Measurements from ENCODE around the gene TBX18. TPM values are rescaled to one million over a fixed set of nuclear protein-coding genes. Genes with fewer than 3 reads are reported as not detected.

The TBX18 gene
- total and polyA plus RNA-seq, 4 donors, result 0.05 to 1.3 (median 0.21) TPM

DNA sequence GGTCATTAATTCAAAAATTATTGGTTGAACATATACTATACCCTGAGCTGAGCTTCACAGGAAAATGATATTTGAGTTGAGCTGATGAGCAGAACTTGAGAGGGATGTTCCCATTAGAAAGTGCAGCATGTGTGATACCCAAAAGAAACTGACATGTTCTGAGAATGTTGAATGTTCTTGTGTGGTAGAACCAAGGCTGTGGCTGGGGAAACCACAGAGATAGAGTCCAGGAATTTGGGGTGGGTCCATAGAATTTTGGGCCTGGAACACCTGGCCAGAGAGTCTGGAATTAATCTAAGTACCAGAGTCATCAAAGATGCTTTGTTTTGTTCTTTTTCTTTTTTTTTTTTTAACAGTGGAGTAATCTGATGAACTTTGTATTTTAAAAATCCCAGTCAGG, 88.7 kb downstream of the TBX18 start:
- no peak for ATAC-seq (ENCODE audit: insufficient read depth, low FRiP score)
- Histone ChIP-seq H3K27me3 (ENCODE audit: control insufficient read depth in 3 of 3, insufficient read depth in 3 of 3, low read length in 2 of 3) (no peaks in the 10 kb centered on the region), H3K4me3 (no peak overlapping the region), H3K4me1 (ENCODE audit: control insufficient read depth in 5 of 5, insufficient read depth in 5 of 5, low read length in 5 of 5) (no peaks in the 10 kb centered on the region), H3K36me3 (ENCODE audit: control insufficient read depth in 4 of 4, insufficient read depth in 4 of 4, low read length in 4 of 4) (no peaks in the 10 kb centered on the region), H3K9me3 (ENCODE audit: control insufficient read depth in 4 of 4, insufficient read depth in 3 of 4, low read length in 3 of 4) (no peaks in the 10 kb centered on the region), H3K27ac (ENCODE audit: low read depth in 1 of 2, low read length in 1 of 2) (no peak overlapping the region), H3K9ac (ENCODE audit: insufficient read depth in 1 of 2, low read length in 2 of 2) (no peak overlapping the region)
- DNase-seq, result no peak
- TF ChIP-seq, protein P1, sequence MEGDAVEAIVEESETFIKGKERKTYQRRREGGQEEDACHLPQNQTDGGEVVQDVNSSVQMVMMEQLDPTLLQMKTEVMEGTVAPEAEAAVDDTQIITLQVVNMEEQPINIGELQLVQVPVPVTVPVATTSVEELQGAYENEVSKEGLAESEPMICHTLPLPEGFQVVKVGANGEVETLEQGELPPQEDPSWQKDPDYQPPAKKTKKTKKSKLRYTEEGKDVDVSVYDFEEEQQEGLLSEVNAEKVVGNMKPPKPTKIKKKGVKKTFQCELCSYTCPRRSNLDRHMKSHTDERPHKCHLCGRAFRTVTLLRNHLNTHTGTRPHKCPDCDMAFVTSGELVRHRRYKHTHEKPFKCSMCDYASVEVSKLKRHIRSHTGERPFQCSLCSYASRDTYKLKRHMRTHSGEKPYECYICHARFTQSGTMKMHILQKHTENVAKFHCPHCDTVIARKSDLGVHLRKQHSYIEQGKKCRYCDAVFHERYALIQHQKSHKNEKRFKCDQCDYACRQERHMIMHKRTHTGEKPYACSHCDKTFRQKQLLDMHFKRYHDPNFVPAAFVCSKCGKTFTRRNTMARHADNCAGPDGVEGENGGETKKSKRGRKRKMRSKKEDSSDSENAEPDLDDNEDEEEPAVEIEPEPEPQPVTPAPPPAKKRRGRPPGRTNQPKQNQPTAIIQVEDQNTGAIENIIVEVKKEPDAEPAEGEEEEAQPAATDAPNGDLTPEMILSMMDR (IDR thresholded peaks at IDR 0.05; ENCODE audit: control extremely low read depth, extremely low read depth), result no peak

DNA sequence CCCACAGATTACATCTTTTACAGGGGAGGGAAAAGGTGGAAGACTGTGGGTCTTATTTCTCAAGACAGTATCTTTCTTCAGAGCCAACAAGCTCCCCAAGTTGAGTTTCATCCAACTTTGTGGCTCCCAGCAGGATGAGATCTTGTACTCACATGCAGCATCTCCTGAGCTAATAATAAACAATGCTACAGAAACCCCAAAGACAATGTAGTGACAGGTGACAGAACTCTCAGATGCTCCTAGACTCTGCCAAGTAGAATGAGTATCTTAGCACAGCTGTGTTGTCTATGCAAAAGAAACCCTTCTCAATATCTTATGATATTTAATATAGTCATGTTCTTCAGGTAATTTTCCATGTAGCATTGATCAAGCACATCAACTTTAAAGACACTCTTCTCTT, 90.0 kb downstream of the TBX18 start:
- Histone ChIP-seq H3K4me3 (no peak overlapping the region), H3K27ac (ENCODE audit: low read depth in 1 of 2, low read length in 1 of 2) (no peak overlapping the region), H3K9me3 (ENCODE audit: control insufficient read depth in 4 of 4, insufficient read depth in 3 of 4, low read length in 3 of 4) (no peaks in the 10 kb centered on the region), H3K4me1 (ENCODE audit: control insufficient read depth in 5 of 5, insufficient read depth in 5 of 5, low read length in 5 of 5) (no peaks in the 10 kb centered on the region), H3K9ac (ENCODE audit: insufficient read depth in 1 of 2, low read length in 2 of 2) (no peak overlapping the region), H3K27me3 (ENCODE audit: control insufficient read depth in 3 of 3, insufficient read depth in 3 of 3, low read length in 2 of 3) (no peaks in the 10 kb centered on the region), H3K36me3 (ENCODE audit: control insufficient read depth in 4 of 4, insufficient read depth in 4 of 4, low read length in 4 of 4) (no peaks in the 10 kb centered on the region)
- TF ChIP-seq, protein P1 (IDR thresholded peaks at IDR 0.05; ENCODE audit: control extremely low read depth, extremely low read depth), result no peak
- DNase-seq (no peak), ATAC-seq (ENCODE audit: insufficient read depth, low FRiP score) (no peak)

DNA sequence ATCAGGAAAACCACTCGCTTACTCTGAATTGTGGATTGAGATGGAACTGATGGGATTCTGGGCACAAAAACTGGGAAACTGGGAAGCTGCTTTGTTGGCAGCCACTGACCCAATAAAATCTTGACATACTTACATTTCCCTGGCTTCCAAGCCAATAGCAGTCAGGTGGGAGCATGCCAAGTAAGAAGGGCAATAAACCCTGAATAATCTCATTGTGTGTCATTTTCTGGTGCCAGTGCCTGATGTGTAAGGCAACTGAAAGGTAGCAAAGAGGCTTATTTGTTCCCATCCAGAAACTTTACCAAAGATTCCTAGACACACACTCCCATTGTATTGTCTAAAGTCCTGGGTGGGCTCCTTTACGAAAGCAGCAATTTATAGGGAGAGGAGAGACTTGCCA, 93.2 kb downstream of the TBX18 start:
- Histone ChIP-seq H3K4me3 (no peak overlapping the region), H3K4me1 (ENCODE audit: control insufficient read depth in 5 of 5, insufficient read depth in 5 of 5, low read length in 5 of 5) (peaks cover 0 to 3% (median 0%) of the 10 kb centered on the region in 5 donors)

DNA sequence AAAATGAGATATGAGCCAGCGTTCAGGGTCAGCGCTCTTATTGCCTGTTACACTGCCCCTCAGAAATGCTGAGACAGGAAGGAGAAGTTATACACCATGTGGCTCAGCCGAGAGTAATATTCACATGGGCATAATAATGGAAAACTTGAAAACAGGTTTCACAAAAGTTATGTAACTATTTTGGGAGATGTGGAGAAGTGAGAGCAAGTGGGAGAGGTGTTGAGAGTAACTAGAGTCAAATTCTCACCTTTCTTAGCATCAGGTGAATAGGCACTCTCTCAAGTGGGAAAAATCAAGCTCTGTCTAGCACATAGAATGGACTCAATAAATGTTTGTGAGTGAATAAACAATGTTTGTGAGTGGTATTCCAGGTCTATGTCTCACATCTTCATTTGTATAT, 94.5 kb downstream of the TBX18 start:
- no peak overlapping the region for H3K4me3 ChIP-seq
- 76 to 86% methylated on average over 3 of the region's 3 CpGs for WGBS, 2 donors
- DNase-seq, result no peak

More for the DNA sequence above, 93.2 kb downstream of the TBX18 start:
- ATAC-seq (ENCODE audit: insufficient read depth, low FRiP score), result no peak
- Histone ChIP-seq H3K27me3 (ENCODE audit: control insufficient read depth in 3 of 3, insufficient read depth in 3 of 3, low read length in 2 of 3) (no peaks in the 10 kb centered on the region), H3K36me3 (ENCODE audit: control insufficient read depth in 4 of 4, insufficient read depth in 4 of 4, low read length in 4 of 4) (no peaks in the 10 kb centered on the region), H3K9me3 (ENCODE audit: control insufficient read depth in 4 of 4, insufficient read depth in 3 of 4, low read length in 3 of 4) (no peaks in the 10 kb centered on the region), H3K9ac (ENCODE audit: insufficient read depth in 1 of 2, low read length in 2 of 2) (no peak overlapping the region), H3K27ac (ENCODE audit: low read depth in 1 of 2, low read length in 1 of 2) (no peak overlapping the region)
- DNase-seq, result no peak
- 65 to 92% methylated on average over 2 of the region's 2 CpGs for WGBS, 2 donors
- TF ChIP-seq, protein P1 (IDR thresholded peaks at IDR 0.05; ENCODE audit: control extremely low read depth, extremely low read depth), result no peak

More for the DNA sequence above, 94.5 kb downstream of the TBX18 start:
- no peaks in the 10 kb centered on the region for H3K36me3 ChIP-seq (ENCODE audit: control insufficient read depth in 4 of 4, insufficient read depth in 4 of 4, low read length in 4 of 4)
- no peak overlapping the region for H3K27ac ChIP-seq (ENCODE audit: low read depth in 1 of 2, low read length in 1 of 2)
- H3K9ac ChIP-seq (ENCODE audit: insufficient read depth in 1 of 2, low read length in 2 of 2), result no peak overlapping the region
- H3K27me3 ChIP-seq (ENCODE audit: control insufficient read depth in 3 of 3, insufficient read depth in 3 of 3, low read length in 2 of 3), result no peaks in the 10 kb centered on the region
- peaks cover 0 to 4% (median 0%) of the 10 kb centered on the region in 5 donors for H3K4me1 ChIP-seq (ENCODE audit: control insufficient read depth in 5 of 5, insufficient read depth in 5 of 5, low read length in 5 of 5)
- H3K9me3 ChIP-seq (ENCODE audit: control insufficient read depth in 4 of 4, insufficient read depth in 3 of 4, low read length in 3 of 4), result no peaks in the 10 kb centered on the region
- TF ChIP-seq, protein P1 (IDR thresholded peaks at IDR 0.05; ENCODE audit: control extremely low read depth, extremely low read depth), result no peak
- ATAC-seq (ENCODE audit: insufficient read depth, low FRiP score), result no peak
